Ectodermal cell (in vitro differentiated cells): ENCODE results near the gene PROM1.

Source experiments
- H3K27ac ChIP-seq: 2 replicates; pipeline ENCODE4 v1.7.0; 2013; ENCODE audit warnings: mild to moderate bottlenecking, low read depth, low read length; ENCODE audit not compliant: insufficient read depth, poor library complexity, severe bottlenecking
- H3K27me3 ChIP-seq: 2 replicates; pipeline ENCODE4 v1.7.0; 2013; ENCODE audit warnings: mild to moderate bottlenecking, low read length; ENCODE audit not compliant: insufficient read depth, control insufficient read depth, poor library complexity, severe bottlenecking
- H3K36me3 ChIP-seq: one replicate; pipeline ENCODE4 v1.7.0; 2013; ENCODE audit warnings: low read length; ENCODE audit not compliant: control insufficient read depth, insufficient read depth
- H3K4me1 ChIP-seq: one replicate; pipeline ENCODE4 v1.7.0; 2013; ENCODE audit warnings: low read length; ENCODE audit not compliant: control insufficient read depth, insufficient read depth
- H3K4me3 ChIP-seq: 2 replicates; pipeline ENCODE4 v1.7.0; 2013; ENCODE audit warnings: low read depth, low read length, control low read depth; ENCODE audit not compliant: insufficient read depth
- H3K9me3 ChIP-seq: 2 replicates; pipeline ENCODE4 v1.7.0; 2013; ENCODE audit warnings: mild to moderate bottlenecking, low read length, moderate library complexity; ENCODE audit not compliant: control insufficient read depth
- WGBS, 2 experiments: methylation state at CpG; one replicate each; pipeline ENCODE4 v1.1.7; 2013; ENCODE audit warnings: missing lambda C conversion rate in 2 of 2; 5-methylcytosine and 5-hydroxymethylcytosine counted together

PROM1 gene

DNA sequence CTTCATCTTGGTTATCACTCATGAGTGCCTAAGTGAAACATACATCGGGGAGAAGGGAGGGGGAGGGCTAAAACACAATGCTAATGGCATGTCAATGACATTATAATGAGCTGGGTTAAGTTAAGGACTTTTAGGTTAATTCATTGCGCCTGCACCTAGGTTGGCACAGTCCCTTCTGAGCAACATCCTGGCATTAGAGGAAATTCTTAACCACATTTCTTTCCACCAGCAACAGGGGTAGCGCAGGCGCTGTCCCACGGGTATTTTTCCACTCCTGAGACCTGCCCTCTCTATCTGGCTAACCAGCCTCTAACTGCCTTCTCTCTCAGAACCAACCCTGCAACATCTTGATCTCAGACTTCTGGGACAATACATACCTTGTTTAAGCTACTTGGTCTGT lies 39.0 kb upstream of the PROM1 start:
- Histone ChIP-seq H3K9me3 (no peaks in the 10 kb centered on the region), H3K27ac (no peak overlapping the region), H3K4me1 (no peaks in the 10 kb centered on the region), H3K4me3 (no peak overlapping the region), H3K27me3 (no peaks in the 10 kb centered on the region), H3K36me3 (no peaks in the 10 kb centered on the region)
- WGBS, 2 experiments, result 82 to 88% methylated on average over 5 of the region's 5 CpGs

DNA sequence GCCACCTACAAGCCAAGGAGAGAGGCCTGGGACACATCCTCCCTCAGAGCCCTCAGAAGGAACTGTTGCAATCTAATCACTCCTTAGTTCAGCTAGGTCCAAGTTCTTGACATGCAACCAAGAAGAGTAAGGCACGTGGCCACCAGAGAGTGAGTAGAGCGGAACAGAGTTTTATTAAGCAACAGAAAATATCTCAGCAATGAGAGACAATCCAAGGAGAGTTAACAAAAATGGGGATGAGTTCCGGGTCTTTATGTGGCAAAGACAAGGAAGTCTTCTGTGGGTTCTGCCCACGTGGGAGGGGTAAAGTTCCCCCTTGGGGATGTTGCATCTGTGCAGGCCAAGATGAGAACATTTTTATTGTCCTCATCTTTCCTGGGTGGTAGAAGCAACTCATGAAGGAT lies 38.5 kb upstream of the PROM1 start:
- H3K27me3 ChIP-seq, result no peaks in the 10 kb centered on the region
- WGBS, 2 experiments, result 94 to 97% methylated on average over 4 of the region's 4 CpGs
- H3K4me1 ChIP-seq, result no peaks in the 10 kb centered on the region

DNA sequence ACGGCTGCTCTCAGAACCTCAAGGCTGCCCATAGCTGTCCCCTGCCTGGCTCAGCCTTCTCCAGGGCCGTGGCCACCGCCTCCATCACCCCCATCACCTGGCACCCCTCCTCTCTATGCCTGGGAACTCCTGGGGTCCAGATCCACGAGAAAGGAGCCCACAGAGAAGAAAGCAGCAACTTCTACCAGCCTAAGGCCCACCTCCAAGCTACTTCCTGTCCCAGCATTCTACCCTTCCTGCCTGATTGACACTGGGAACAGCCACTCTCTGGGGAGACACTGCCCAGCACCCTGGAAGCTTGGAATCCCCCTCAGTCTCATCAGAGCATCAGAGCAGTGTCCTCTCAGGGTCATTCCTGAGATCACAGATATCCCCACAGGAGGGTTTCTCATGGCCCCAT lies 36.9 kb upstream of the PROM1 start:
- Histone ChIP-seq H3K27me3 (no peaks in the 10 kb centered on the region), H3K9me3 (no peaks in the 10 kb centered on the region), H3K4me1 (no peaks in the 10 kb centered on the region), H3K27ac (no peak overlapping the region), H3K36me3 (no peaks in the 10 kb centered on the region), H3K4me3 (no peak overlapping the region)
- 92 to 97% methylated on average over 4 of the region's 4 CpGs for WGBS, 2 experiments

More for the DNA sequence above, 38.5 kb upstream of the PROM1 start:
- H3K9me3 ChIP-seq, result no peaks in the 10 kb centered on the region
- no peak overlapping the region for H3K4me3 ChIP-seq
- no peak overlapping the region for H3K27ac ChIP-seq
- H3K36me3 ChIP-seq, result no peaks in the 10 kb centered on the region

GRCh38 chr4:16119981-16120380 lies 36.2 kb upstream of the PROM1 start:
- Histone ChIP-seq H3K4me1 (no peaks in the 10 kb centered on the region), H3K27ac (no peak overlapping the region), H3K27me3 (no peaks in the 10 kb centered on the region), H3K9me3 (no peaks in the 10 kb centered on the region), H3K4me3 (no peak overlapping the region), H3K36me3 (no peaks in the 10 kb centered on the region)
- WGBS, 2 experiments, result 77 to 78% methylated on average over 4 of the region's 4 CpGs

GRCh38 chr4:16118090-16118489 lies 34.3 kb upstream of the PROM1 start:
- no peaks in the 10 kb centered on the region for H3K27me3 ChIP-seq
- WGBS, 2 experiments, result 94 to 100% methylated on average over 1 to 2 of the region's 2 CpGs

DNA sequence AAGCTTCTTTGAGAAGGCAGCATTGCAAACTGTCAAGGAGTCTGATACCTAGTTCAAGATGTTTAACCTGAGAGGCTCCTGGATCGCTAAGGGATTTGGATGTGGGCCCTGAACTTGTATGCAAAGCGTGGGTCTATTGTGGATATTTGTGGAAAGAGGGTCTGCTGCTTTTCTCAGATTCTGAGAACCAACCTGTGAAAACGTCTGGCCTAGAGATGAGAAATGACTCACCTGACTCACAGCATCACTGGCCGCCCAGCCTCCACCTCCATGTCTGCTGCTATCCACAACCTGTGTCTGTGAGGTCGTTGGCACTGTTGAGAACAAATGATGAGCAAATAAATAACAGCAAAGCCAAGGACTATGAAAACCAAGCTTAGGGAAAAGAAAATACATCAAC lies 33.3 kb upstream of the PROM1 start:
- no peaks in the 10 kb centered on the region for H3K27me3 ChIP-seq
- H3K36me3 ChIP-seq, result no peaks in the 10 kb centered on the region
- no peaks in the 10 kb centered on the region for H3K9me3 ChIP-seq
- no peak overlapping the region for H3K4me3 ChIP-seq
- 88 to 92% methylated on average over 5 of the region's 5 CpGs for WGBS, 2 experiments
- H3K27ac ChIP-seq, result no peak overlapping the region
- H3K4me1 ChIP-seq, result no peaks in the 10 kb centered on the region

More at GRCh38 chr4:16118090-16118489, 34.3 kb upstream of the PROM1 start:
- no peaks in the 10 kb centered on the region for H3K9me3 ChIP-seq
- no peaks in the 10 kb centered on the region for H3K36me3 ChIP-seq
- no peak overlapping the region for H3K27ac ChIP-seq
- no peak overlapping the region for H3K4me3 ChIP-seq
- no peaks in the 10 kb centered on the region for H3K4me1 ChIP-seq

GRCh38 chr4:16116493-16116990 lies 32.7 kb upstream of the PROM1 start:
- Histone ChIP-seq H3K36me3 (no peaks in the 10 kb centered on the region), H3K4me3 (no peak overlapping the region), H3K27me3 (no peaks in the 10 kb centered on the region), H3K9me3 (no peaks in the 10 kb centered on the region), H3K27ac (no peak overlapping the region), H3K4me1 (no peaks in the 10 kb centered on the region)
- 61 to 66% methylated on average over 3 of the region's 3 CpGs for WGBS, 2 experiments

GRCh38 chr4:16116019-16116418 lies 32.2 kb upstream of the PROM1 start:
- Histone ChIP-seq H3K9me3 (no peaks in the 10 kb centered on the region), H3K27me3 (no peaks in the 10 kb centered on the region), H3K4me1 (no peaks in the 10 kb centered on the region), H3K4me3 (no peak overlapping the region), H3K36me3 (no peaks in the 10 kb centered on the region), H3K27ac (no peak overlapping the region)
- WGBS, 2 experiments, result 92 to 93% methylated on average over 7 of the region's 7 CpGs

- Histone ChIP-seq H3K4me1 (no peaks in the 10 kb centered on the region), H3K9me3 (no peaks in the 10 kb centered on the region), H3K27ac (no peak overlapping the region), H3K27me3 (no peaks in the 10 kb centered on the region), H3K4me3 (no peak overlapping the region), H3K36me3 (no peaks in the 10 kb centered on the region)
- WGBS, 2 experiments, result 87 to 92% methylated on average over 6 of the region's 6 CpGs
These were observed 30.7 kb upstream of the PROM1 start for GRCh38 chr4:16114546-16114945.

- H3K27me3 ChIP-seq, result no peaks in the 10 kb centered on the region
- no peaks in the 10 kb centered on the region for H3K4me1 ChIP-seq
- no peaks in the 10 kb centered on the region for H3K9me3 ChIP-seq
- H3K27ac ChIP-seq, result no peak overlapping the region
- H3K36me3 ChIP-seq, result no peaks in the 10 kb centered on the region
- WGBS, 2 experiments, result 92 to 95% methylated on average over 3 of the region's 3 CpGs
- H3K4me3 ChIP-seq, result no peak overlapping the region
These were observed 29.9 kb upstream of the PROM1 start for GRCh38 chr4:16113741-16114140.

DNA sequence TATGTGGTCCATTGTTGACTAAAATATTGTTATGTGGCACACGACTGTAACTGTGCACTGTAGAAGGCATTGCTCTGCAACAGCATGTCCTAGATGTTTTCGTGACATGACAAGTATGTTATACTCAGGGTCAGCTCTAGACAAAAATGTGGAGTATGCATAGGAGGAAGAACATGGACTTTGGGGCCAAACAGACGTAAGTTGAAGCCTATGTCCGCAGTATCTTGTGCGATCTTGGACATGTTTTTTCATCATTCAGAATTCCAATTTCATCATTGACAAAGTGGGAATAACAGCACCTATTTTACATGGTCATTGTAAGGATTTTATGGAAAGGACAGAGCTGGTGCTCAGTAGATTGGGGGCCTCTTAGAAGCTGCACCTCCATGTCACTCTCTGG lies 27.7 kb upstream of the PROM1 start:
- no peaks in the 10 kb centered on the region for H3K9me3 ChIP-seq
- WGBS, 2 experiments, result 89 to 98% methylated on average over 5 of the region's 5 CpGs
- no peaks in the 10 kb centered on the region for H3K27me3 ChIP-seq
- no peaks in the 10 kb centered on the region for H3K36me3 ChIP-seq
- no peak overlapping the region for H3K27ac ChIP-seq
- no peaks in the 10 kb centered on the region for H3K4me1 ChIP-seq
- H3K4me3 ChIP-seq, result no peak overlapping the region
